ENCODE data around the gene AGK. TPM values are rescaled to one million over a fixed set of nuclear protein-coding genes. Genes with fewer than 3 reads are reported as not detected.

AGK gene
- total and polyA plus RNA-seq, 4 donors: 7.2 to 13.6 (median 8.9) TPM

DNA sequence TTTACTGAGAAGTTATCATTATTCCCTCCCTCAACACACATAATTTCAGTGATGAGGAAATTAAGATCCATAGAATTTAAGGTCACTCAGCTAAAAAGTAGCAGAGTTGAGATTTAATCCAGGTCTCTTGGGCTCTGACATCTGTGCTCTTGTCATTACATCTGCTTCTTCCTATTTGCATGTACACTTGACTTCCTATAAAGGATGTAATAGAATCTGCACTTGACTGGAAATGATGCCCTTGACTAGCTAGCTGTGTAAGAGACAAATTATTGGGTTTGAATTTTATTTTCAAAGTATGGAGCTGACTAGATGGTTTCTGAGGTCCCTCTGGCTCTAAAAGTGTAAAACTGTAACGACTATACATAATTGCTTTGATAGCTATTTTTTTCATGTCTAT, 59.5 kb downstream of the AGK start:
- H3K9me3 ChIP-seq (ENCODE audit: control insufficient read depth in 4 of 4, low read length in 3 of 4): no peaks in the 10 kb centered on the region
- H3K27ac ChIP-seq (ENCODE audit: low read depth in 1 of 2, low read length in 2 of 2): no peak overlapping the region
- no peak for DNase-seq (ENCODE audit: low spot score)
- WGBS: 97% methylated on average over 1 of the region's 1 CpG
- peaks cover 2 to 8% (median 6%) of the 10 kb centered on the region in 4 donors for H3K36me3 ChIP-seq (ENCODE audit: control insufficient read depth in 4 of 4, insufficient read depth in 3 of 4, low read depth in 1 of 4, low read length in 3 of 4)
- no peak for TF ChIP-seq RXRA (IDR thresholded peaks at IDR 0.05)
- no peak for TF ChIP-seq HNF4A (conservative IDR thresholded peaks at IDR 0.05)
- no peak for TF ChIP-seq EGR1 (IDR thresholded peaks at IDR 0.05; ENCODE audit: low read depth in 2 of 2)
- TF ChIP-seq, protein P1, sequence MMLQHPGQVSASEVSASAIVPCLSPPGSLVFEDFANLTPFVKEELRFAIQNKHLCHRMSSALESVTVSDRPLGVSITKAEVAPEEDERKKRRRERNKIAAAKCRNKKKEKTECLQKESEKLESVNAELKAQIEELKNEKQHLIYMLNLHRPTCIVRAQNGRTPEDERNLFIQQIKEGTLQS (IDR thresholded peaks at IDR 0.05): no peak
- TF ChIP-seq, protein P2, sequence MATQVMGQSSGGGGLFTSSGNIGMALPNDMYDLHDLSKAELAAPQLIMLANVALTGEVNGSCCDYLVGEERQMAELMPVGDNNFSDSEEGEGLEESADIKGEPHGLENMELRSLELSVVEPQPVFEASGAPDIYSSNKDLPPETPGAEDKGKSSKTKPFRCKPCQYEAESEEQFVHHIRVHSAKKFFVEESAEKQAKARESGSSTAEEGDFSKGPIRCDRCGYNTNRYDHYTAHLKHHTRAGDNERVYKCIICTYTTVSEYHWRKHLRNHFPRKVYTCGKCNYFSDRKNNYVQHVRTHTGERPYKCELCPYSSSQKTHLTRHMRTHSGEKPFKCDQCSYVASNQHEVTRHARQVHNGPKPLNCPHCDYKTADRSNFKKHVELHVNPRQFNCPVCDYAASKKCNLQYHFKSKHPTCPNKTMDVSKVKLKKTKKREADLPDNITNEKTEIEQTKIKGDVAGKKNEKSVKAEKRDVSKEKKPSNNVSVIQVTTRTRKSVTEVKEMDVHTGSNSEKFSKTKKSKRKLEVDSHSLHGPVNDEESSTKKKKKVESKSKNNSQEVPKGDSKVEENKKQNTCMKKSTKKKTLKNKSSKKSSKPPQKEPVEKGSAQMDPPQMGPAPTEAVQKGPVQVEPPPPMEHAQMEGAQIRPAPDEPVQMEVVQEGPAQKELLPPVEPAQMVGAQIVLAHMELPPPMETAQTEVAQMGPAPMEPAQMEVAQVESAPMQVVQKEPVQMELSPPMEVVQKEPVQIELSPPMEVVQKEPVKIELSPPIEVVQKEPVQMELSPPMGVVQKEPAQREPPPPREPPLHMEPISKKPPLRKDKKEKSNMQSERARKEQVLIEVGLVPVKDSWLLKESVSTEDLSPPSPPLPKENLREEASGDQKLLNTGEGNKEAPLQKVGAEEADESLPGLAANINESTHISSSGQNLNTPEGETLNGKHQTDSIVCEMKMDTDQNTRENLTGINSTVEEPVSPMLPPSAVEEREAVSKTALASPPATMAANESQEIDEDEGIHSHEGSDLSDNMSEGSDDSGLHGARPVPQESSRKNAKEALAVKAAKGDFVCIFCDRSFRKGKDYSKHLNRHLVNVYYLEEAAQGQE (IDR thresholded peaks at IDR 0.05): no peak
- no peak for TF ChIP-seq FOXA2 (IDR thresholded peaks at IDR 0.05)
- no peak for TF ChIP-seq SP1 (IDR thresholded peaks at IDR 0.05)
- TF ChIP-seq, protein P3, sequence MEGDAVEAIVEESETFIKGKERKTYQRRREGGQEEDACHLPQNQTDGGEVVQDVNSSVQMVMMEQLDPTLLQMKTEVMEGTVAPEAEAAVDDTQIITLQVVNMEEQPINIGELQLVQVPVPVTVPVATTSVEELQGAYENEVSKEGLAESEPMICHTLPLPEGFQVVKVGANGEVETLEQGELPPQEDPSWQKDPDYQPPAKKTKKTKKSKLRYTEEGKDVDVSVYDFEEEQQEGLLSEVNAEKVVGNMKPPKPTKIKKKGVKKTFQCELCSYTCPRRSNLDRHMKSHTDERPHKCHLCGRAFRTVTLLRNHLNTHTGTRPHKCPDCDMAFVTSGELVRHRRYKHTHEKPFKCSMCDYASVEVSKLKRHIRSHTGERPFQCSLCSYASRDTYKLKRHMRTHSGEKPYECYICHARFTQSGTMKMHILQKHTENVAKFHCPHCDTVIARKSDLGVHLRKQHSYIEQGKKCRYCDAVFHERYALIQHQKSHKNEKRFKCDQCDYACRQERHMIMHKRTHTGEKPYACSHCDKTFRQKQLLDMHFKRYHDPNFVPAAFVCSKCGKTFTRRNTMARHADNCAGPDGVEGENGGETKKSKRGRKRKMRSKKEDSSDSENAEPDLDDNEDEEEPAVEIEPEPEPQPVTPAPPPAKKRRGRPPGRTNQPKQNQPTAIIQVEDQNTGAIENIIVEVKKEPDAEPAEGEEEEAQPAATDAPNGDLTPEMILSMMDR (IDR thresholded peaks at IDR 0.05; ENCODE audit: low read depth, low read length, missing input control): no peak
- TF ChIP-seq, protein P4, sequence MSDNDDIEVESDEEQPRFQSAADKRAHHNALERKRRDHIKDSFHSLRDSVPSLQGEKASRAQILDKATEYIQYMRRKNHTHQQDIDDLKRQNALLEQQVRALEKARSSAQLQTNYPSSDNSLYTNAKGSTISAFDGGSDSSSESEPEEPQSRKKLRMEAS (IDR thresholded peaks at IDR 0.05): no peak
- TF ChIP-seq NR2F2 (IDR thresholded peaks at IDR 0.05): no peak
- no peak for TF ChIP-seq YY1 (IDR thresholded peaks at IDR 0.05)
- TF ChIP-seq FOXA1 (IDR thresholded peaks at IDR 0.05): no peak
- no peak overlapping the region for H3K9ac ChIP-seq (ENCODE audit: low read depth in 1 of 2, low read length in 2 of 2)
- no peaks in the 10 kb centered on the region for H3K4me1 ChIP-seq (ENCODE audit: control insufficient read depth in 4 of 4, insufficient read depth in 4 of 4, low read length in 3 of 4)
- no peak overlapping the region for H3K4me3 ChIP-seq (ENCODE audit: low read depth in 1 of 3, low read length in 3 of 3)
- H3K27me3 ChIP-seq (ENCODE audit: control insufficient read depth in 4 of 4, insufficient read depth in 4 of 4, low read length in 3 of 4): no peaks in the 10 kb centered on the region

DNA sequence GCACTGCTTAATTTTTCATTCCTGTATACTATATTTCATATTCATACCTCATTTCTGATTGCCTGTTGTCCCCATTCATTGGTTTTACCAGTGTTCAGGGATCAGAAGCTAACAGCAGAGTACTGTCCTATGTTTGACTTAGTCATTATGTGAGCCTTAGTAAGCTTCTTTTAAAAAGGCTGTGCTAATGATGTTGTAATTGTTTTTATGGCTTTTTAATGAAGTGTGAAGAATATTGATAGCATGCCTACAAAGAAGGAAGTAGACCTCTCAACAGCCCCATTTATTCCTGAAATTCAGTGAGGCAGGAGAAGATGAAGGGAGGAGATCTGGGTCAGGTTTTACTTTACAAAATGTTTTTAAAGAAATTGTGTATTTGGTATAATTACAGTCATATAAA, 61.7 kb downstream of the AGK start:
- TF ChIP-seq, protein P5, sequence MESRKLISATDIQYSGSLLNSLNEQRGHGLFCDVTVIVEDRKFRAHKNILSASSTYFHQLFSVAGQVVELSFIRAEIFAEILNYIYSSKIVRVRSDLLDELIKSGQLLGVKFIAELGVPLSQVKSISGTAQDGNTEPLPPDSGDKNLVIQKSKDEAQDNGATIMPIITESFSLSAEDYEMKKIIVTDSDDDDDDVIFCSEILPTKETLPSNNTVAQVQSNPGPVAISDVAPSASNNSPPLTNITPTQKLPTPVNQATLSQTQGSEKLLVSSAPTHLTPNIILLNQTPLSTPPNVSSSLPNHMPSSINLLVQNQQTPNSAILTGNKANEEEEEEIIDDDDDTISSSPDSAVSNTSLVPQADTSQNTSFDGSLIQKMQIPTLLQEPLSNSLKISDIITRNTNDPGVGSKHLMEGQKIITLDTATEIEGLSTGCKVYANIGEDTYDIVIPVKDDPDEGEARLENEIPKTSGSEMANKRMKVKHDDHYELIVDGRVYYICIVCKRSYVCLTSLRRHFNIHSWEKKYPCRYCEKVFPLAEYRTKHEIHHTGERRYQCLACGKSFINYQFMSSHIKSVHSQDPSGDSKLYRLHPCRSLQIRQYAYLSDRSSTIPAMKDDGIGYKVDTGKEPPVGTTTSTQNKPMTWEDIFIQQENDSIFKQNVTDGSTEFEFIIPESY (IDR thresholded peaks at IDR 0.05): no peak
- TF ChIP-seq HNF4G (IDR thresholded peaks at IDR 0.05) (no peak), TAF1 (conservative IDR thresholded peaks at IDR 0.05) (no peak), YY1 (IDR thresholded peaks at IDR 0.05) (no peak), HNF4A (conservative IDR thresholded peaks at IDR 0.05) (no peak), FOXA2 (IDR thresholded peaks at IDR 0.05) (no peak), SP1 (IDR thresholded peaks at IDR 0.05) (no peak), EGR1 (IDR thresholded peaks at IDR 0.05; ENCODE audit: low read depth in 2 of 2) (no peak), RAD21 (IDR thresholded peaks at IDR 0.05) (no peak)
- TF ChIP-seq, protein P2 (IDR thresholded peaks at IDR 0.05): no peak
- TF ChIP-seq, protein P4 (IDR thresholded peaks at IDR 0.05): no peak
- no peaks in the 10 kb centered on the region for H3K4me1 ChIP-seq (ENCODE audit: control insufficient read depth in 4 of 4, insufficient read depth in 4 of 4, low read length in 3 of 4)
- H3K9ac ChIP-seq (ENCODE audit: low read depth in 1 of 2, low read length in 2 of 2): no peak overlapping the region
- H3K36me3 ChIP-seq (ENCODE audit: control insufficient read depth in 4 of 4, insufficient read depth in 3 of 4, low read depth in 1 of 4, low read length in 3 of 4): peaks cover 2 to 8% (median 6%) of the 10 kb centered on the region in 4 donors
- no peak for DNase-seq (ENCODE audit: low spot score)
- H3K4me3 ChIP-seq (ENCODE audit: low read depth in 1 of 3, low read length in 3 of 3): no peak overlapping the region
- H3K27me3 ChIP-seq (ENCODE audit: control insufficient read depth in 4 of 4, insufficient read depth in 4 of 4, low read length in 3 of 4): no peaks in the 10 kb centered on the region
- H3K9me3 ChIP-seq (ENCODE audit: control insufficient read depth in 4 of 4, low read length in 3 of 4): no peaks in the 10 kb centered on the region
- no peak overlapping the region for H3K27ac ChIP-seq (ENCODE audit: low read depth in 1 of 2, low read length in 2 of 2)
